Ishikawa (cell line): ENCODE data around the gene CCT5.

Source experiments
- CEBPB ChIP-seq: IDR thresholded peaks from 2 replicates; pipeline ENCODE4 v1.6.1; 2012
- CREB1 ChIP-seq: IDR thresholded peaks from 2 replicates; pipeline ENCODE4 v1.6.1; 2012; ENCODE audit warnings: low read depth
- EGR1 ChIP-seq: IDR thresholded peaks from 2 replicates; pipeline ENCODE4 v1.6.1; 2012
- EP300 ChIP-seq: IDR thresholded peaks from 2 replicates; pipeline ENCODE4 v1.6.1; 2012; ENCODE audit warnings: borderline replicate concordance
- FOXM1 ChIP-seq: IDR thresholded peaks from 2 replicates; pipeline ENCODE4 v1.6.1; 2012; ENCODE audit warnings: low read depth, borderline replicate concordance
- MAX ChIP-seq: IDR thresholded peaks from 2 replicates; pipeline ENCODE4 v1.6.1; 2012
- NFIC ChIP-seq: IDR thresholded peaks from 2 replicates; pipeline ENCODE4 v1.6.1; 2012
- RAD21 ChIP-seq: IDR thresholded peaks from 2 replicates; pipeline ENCODE4 v1.6.1; 2012; ENCODE audit warnings: low read depth
- TAF1 ChIP-seq: IDR thresholded peaks from 2 replicates; pipeline ENCODE4 v1.6.1; 2012; ENCODE audit warnings: low read depth, mild to moderate bottlenecking
- TCF12 ChIP-seq: IDR thresholded peaks from 2 replicates; pipeline ENCODE4 v1.6.1; 2012; ENCODE audit warnings: low read depth
- TEAD4 ChIP-seq: IDR thresholded peaks from 2 replicates; pipeline ENCODE4 v1.6.1; 2012
- YY1 ChIP-seq: IDR thresholded peaks from 2 replicates; pipeline ENCODE4 v1.6.1; 2012; ENCODE audit warnings: low read depth
- ZBTB7A ChIP-seq: IDR thresholded peaks from 2 replicates; pipeline ENCODE4 v1.6.1; 2012; ENCODE audit warnings: low read depth
- TF ChIP-seq, protein P1 (sequence below): IDR thresholded peaks from 2 replicates; pipeline ENCODE4 v1.6.1; 2012; ENCODE audit warnings: low read depth, mild to moderate bottlenecking
- TF ChIP-seq, protein P2 (sequence below): IDR thresholded peaks from 2 replicates; pipeline ENCODE4 v1.6.1; 2012

The CCT5 gene

GRCh38 chr5:10228288-10228687 lies 21.8 kb upstream of the CCT5 start:
- TF ChIP-seq, protein P1, sequence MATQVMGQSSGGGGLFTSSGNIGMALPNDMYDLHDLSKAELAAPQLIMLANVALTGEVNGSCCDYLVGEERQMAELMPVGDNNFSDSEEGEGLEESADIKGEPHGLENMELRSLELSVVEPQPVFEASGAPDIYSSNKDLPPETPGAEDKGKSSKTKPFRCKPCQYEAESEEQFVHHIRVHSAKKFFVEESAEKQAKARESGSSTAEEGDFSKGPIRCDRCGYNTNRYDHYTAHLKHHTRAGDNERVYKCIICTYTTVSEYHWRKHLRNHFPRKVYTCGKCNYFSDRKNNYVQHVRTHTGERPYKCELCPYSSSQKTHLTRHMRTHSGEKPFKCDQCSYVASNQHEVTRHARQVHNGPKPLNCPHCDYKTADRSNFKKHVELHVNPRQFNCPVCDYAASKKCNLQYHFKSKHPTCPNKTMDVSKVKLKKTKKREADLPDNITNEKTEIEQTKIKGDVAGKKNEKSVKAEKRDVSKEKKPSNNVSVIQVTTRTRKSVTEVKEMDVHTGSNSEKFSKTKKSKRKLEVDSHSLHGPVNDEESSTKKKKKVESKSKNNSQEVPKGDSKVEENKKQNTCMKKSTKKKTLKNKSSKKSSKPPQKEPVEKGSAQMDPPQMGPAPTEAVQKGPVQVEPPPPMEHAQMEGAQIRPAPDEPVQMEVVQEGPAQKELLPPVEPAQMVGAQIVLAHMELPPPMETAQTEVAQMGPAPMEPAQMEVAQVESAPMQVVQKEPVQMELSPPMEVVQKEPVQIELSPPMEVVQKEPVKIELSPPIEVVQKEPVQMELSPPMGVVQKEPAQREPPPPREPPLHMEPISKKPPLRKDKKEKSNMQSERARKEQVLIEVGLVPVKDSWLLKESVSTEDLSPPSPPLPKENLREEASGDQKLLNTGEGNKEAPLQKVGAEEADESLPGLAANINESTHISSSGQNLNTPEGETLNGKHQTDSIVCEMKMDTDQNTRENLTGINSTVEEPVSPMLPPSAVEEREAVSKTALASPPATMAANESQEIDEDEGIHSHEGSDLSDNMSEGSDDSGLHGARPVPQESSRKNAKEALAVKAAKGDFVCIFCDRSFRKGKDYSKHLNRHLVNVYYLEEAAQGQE: no peak
- no peak for TF ChIP-seq MAX
- TF ChIP-seq TAF1: no peak
- no peak for TF ChIP-seq CREB1
- TF ChIP-seq TEAD4: no peak
- TF ChIP-seq RAD21: no peak
- TF ChIP-seq TCF12: no peak
- no peak for TF ChIP-seq ZBTB7A
- TF ChIP-seq NFIC: no peak
- no peak for TF ChIP-seq FOXM1
- TF ChIP-seq EGR1: no peak
- TF ChIP-seq EP300: no peak
- TF ChIP-seq, protein P2, sequence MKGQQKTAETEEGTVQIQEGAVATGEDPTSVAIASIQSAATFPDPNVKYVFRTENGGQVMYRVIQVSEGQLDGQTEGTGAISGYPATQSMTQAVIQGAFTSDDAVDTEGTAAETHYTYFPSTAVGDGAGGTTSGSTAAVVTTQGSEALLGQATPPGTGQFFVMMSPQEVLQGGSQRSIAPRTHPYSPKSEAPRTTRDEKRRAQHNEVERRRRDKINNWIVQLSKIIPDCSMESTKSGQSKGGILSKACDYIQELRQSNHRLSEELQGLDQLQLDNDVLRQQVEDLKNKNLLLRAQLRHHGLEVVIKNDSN: no peak
- TF ChIP-seq CEBPB: no peak
- no peak for TF ChIP-seq YY1

DNA sequence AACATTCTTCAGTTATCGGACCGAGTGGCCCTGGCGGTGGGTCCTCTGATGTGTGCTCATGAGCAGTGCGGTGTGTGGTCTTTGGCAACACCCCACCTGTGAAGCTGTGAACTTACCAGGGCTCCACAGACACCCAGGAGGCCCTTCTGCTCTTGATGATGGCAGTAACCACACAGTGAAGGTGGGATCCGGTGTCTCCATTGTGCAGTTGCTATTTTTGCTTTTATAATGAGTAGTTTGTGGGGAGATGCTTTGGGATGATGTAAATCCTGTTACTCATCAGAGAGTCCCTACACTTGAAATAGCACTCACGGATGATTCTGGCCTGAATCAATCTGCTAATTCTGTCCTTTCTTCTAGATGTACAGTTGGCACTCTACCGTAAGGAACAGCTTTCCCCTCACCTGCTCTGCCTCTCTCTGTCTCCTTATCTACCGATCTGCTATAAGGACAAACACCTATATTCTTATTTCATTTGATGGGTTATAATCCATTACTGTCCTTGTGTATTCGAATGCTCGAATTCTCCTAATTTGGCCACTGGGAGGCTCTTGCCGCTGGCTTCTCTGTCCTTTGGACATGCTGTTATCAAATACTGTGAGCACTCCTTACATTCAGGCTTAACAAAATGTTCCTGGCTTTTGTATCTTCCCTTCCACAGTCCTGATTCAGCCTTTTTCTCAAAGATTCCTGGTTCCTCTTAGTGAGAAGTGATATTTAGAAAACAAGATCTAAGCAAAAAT lies 20.6 kb upstream of the CCT5 start:
- no peak for TF ChIP-seq CEBPB
- TF ChIP-seq CREB1: no peak

DNA sequence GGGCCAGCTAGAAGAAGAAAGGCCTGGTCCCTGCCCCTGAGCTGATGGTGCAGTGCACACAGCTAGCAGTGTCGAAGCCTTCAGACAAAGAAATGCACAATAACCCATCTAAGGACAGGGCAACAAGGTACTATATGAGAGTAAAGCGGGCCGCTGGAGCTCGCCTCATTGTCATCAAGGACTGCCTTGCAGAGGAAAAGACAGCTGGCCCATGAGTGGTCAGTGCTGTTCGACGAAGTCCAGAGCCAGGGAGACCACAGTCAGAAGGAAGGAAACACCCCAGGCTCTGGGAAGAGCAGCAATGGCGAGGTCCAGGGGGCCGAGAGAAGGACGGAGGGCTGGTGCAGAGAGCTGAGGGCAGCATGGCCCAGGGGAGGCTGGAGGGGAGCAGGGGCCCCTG lies 17.7 kb upstream of the CCT5 start:
- no peak for TF ChIP-seq TEAD4
- TF ChIP-seq EGR1: no peak
- TF ChIP-seq MAX: no peak
- no peak for TF ChIP-seq RAD21
- no peak for TF ChIP-seq EP300
- TF ChIP-seq YY1: no peak
- TF ChIP-seq, protein P2: no peak
- TF ChIP-seq TCF12: no peak
- TF ChIP-seq CREB1: no peak
- TF ChIP-seq, protein P1: no peak
- TF ChIP-seq FOXM1: no peak
- no peak for TF ChIP-seq TAF1
- no peak for TF ChIP-seq CEBPB
- no peak for TF ChIP-seq ZBTB7A
- TF ChIP-seq NFIC: no peak

GRCh38 chr5:10233011-10233410 lies 17.1 kb upstream of the CCT5 start:
- TF ChIP-seq ZBTB7A: no peak
- no peak for TF ChIP-seq EP300
- no peak for TF ChIP-seq FOXM1
- TF ChIP-seq RAD21: no peak
- no peak for TF ChIP-seq YY1

GRCh38 chr5:10233505-10233904 lies 16.6 kb upstream of the CCT5 start:
- TF ChIP-seq CREB1: no peak
- no peak for TF ChIP-seq TCF12
- peak; percentile 73 for TF ChIP-seq CEBPB
- peak; percentile 56 for TF ChIP-seq RAD21

DNA sequence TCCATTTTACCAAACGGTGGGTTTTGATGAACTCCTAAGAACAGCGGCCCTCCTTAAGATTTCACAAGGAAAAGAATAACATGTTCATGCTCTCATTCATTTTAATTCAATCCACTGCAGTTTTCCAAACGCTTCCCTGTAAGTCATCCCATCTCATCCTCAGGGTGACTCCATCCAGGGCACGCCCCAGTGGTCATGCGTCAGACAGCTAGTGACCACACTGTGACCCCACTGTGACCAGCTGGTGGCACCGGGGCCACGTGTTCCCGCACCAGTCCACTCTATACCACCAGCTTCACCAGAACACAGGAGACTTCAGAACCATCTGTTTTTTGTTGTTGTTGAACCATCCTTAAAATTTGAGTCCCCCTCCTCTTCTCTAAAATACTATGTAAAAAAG lies 14.7 kb upstream of the CCT5 start:
- TF ChIP-seq CEBPB (no peak), NFIC (no peak), TEAD4 (no peak), TAF1 (no peak), YY1 (no peak), CREB1 (no peak), FOXM1 (no peak), EGR1 (no peak)
- TF ChIP-seq, protein P2: no peak
